Keratinocyte (primary cell): ENCODE data around the gene EEF1G. TPM values are rescaled to one million over a fixed set of nuclear protein-coding genes. Genes with fewer than 3 reads are reported as not detected.

Source experiments
- DNase-seq: peaks from one replicate; pipeline ENCODE4 v3.0.0-alpha.2; 2011; ENCODE audit warnings: low read depth, missing footprints, low spot score
- FAIRE-seq: peaks from 2 replicates; lab custom pipeline; 2011; peaks lifted over from hg19 to GRCh38; lab: Jason Lieb, UNC
- H2AFZ ChIP-seq: 2 replicates; pipeline ENCODE4 v1.6.0; 2012; ENCODE audit warnings: low read length, control low read depth, inconsistent platforms; ENCODE audit not compliant: control insufficient read depth
- H3K27ac ChIP-seq: 2 replicates; pipeline ENCODE4 v1.5.1; 2011; ENCODE audit warnings: low read length; ENCODE audit not compliant: control insufficient read depth, insufficient read depth
- H3K27me3 ChIP-seq: 3 replicates; pipeline ENCODE4 v1.6.0; 2011; ENCODE audit warnings: low read length; ENCODE audit not compliant: control insufficient read depth, insufficient read depth; ENCODE audit errors: extremely low read depth
- H3K36me3 ChIP-seq, 2 experiments: 2 replicates in 1 of 2; 3 replicates in 1 of 2; pipeline ENCODE4 v1.5.1; 2011; ENCODE audit warnings: low read length in 2 of 2, mild to moderate bottlenecking in 1 of 2; ENCODE audit not compliant: control insufficient read depth in 2 of 2, insufficient read depth in 2 of 2; ENCODE audit errors: extremely low read depth in 1 of 2
- H3K4me1 ChIP-seq: 3 replicates; pipeline ENCODE4 v1.5.1; 2011; ENCODE audit warnings: low read length; ENCODE audit not compliant: control insufficient read depth, insufficient read depth; ENCODE audit errors: extremely low read depth
- H3K4me2 ChIP-seq: 3 replicates; pipeline ENCODE4 v1.6.0; 2011; ENCODE audit warnings: low read depth, low read length; ENCODE audit not compliant: control insufficient read depth, insufficient read depth; ENCODE audit errors: extremely low read depth
- H3K4me3 ChIP-seq, 3 experiments: fragments of 200-600 bp in 1 of 3; sonication (generic) in 1 of 3; 2 replicates in 2 of 3; 3 replicates in 1 of 3; pipeline ENCODE4 v1.5.1; 2011 to 2016; ENCODE audit warnings: low read length in 3 of 3, mild to moderate bottlenecking in 3 of 3, control low read depth in 2 of 3, inconsistent platforms in 1 of 3, low read depth in 1 of 3, mixed read lengths in 1 of 3, mixed run types in 1 of 3, moderate library complexity in 1 of 3; ENCODE audit not compliant: control insufficient read depth in 2 of 3, insufficient read depth in 2 of 3; ENCODE audit errors: extremely low read depth in 1 of 3
- H3K79me2 ChIP-seq: 2 replicates; pipeline ENCODE4 v1.6.0; 2012; ENCODE audit warnings: low read length; ENCODE audit not compliant: control insufficient read depth, insufficient read depth
- H3K9ac ChIP-seq: 3 replicates; pipeline ENCODE4 v1.6.0; 2011; ENCODE audit warnings: low read length; ENCODE audit not compliant: control insufficient read depth, insufficient read depth; ENCODE audit errors: extremely low read depth
- H3K9me1 ChIP-seq: 3 replicates; pipeline ENCODE4 v1.6.0; 2011; ENCODE audit warnings: low read length; ENCODE audit not compliant: control insufficient read depth, insufficient read depth; ENCODE audit errors: extremely low read depth
- H3K9me3 ChIP-seq: 2 replicates; pipeline ENCODE4 v1.5.1; 2012; ENCODE audit warnings: low read depth, low read length; ENCODE audit not compliant: control insufficient read depth
- H4K20me1 ChIP-seq: 3 replicates; pipeline ENCODE4 v1.6.0; 2011; ENCODE audit warnings: low read length; ENCODE audit not compliant: control insufficient read depth, insufficient read depth; ENCODE audit errors: extremely low read depth
- EZH2 ChIP-seq: IDR thresholded peaks from one replicate; pipeline ENCODE4 v1.6.1; 2012; ENCODE audit warnings: inconsistent platforms, mild to moderate bottlenecking, low read length, moderate library complexity
- dilution Hi-C: fragments of 300-500 bp; cut with MboI; formaldehyde crosslinking; loops from one replicate; pipeline ENCODE4 v1.7.0; 2020; ENCODE audit warnings: low sequenced_read_pairs; ENCODE audit not compliant: extremely low pct_ligation_motif_present
- polyA plus RNA-seq, 5 experiments: library from polyadenylated mRNA; depleted of rRNA in 3 of 5; stranded (reverse) in 3 of 5; stranded (forward) in 1 of 5; unstranded in 1 of 5; fragments of >200 nt; gene quantifications; 1 replicate in 1 of 5; 2 replicates in 3 of 5; 3 replicates in 1 of 5; pipeline versions ENCODE4 v1.2.1 to v1.2.3, GENCODE V29; 2011 to 2012; ENCODE audit warnings: missing spikeins in 2 of 5, low read depth in 1 of 5, low replicate concordance in 1 of 5
- TF ChIP-seq, protein P1 (sequence below), 3 experiments: IDR thresholded peaks in 1 of 3; conservative IDR thresholded peaks in 1 of 3; optimal IDR thresholded peaks in 1 of 3; 2 replicates in 2 of 3; 3 replicates in 1 of 3; pipeline versions ENCODE3 to v1.5.1; 2011; ENCODE audit warnings: low read length in 3 of 3, mild to moderate bottlenecking in 3 of 3, moderate library complexity in 2 of 3, control low read depth in 1 of 3, inconsistent platforms in 1 of 3; ENCODE audit not compliant: insufficient read depth in 2 of 3; ENCODE audit errors: extremely low read depth in 1 of 3

The EEF1G gene
- polyA plus RNA-seq, 1 donor (not counting 4 experiments of a cell fraction or from before 2014, with no cell fraction given), result 1,735 TPM

DNA sequence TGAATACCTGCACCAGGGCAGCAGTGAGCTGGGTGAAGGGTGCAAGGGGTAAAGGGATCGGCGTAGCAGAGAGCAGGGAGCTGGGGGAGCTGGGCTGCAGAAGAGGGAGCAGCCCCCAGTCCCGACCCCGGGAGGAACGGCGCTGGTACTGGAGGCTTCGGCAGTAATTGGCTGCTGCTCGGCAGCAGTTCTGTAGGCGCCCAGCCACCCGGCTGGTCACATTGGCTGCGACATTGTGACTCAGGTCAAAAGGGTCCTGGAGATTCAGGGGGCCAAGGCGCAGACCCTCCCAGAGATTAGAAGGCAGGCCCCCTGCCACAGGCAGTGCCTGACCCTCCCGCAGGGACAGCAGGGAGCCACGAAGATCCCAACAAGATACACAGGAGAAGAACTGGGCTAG lies 2.1 kb upstream of the EEF1G start:
- Histone ChIP-seq H3K9me3 (no peaks in the 10 kb centered on the region), H3K79me2 (peaks cover 28% of the 10 kb centered on the region), H3K9me1 (no peaks in the 10 kb centered on the region), H3K4me3 (no peak overlapping the region), H3K27me3 (no peaks in the 10 kb centered on the region), H4K20me1 (peaks cover 9% of the 10 kb centered on the region), H3K4me2 (no peak overlapping the region), H3K36me3 (peaks cover 21 to 41% of the 10 kb centered on the region in 2 experiments), H2AFZ (no peak overlapping the region), H3K9ac (no peak overlapping the region), H3K4me1 (peaks cover 25% of the 10 kb centered on the region), H3K27ac (no peak overlapping the region)
- TF ChIP-seq, protein P1, sequence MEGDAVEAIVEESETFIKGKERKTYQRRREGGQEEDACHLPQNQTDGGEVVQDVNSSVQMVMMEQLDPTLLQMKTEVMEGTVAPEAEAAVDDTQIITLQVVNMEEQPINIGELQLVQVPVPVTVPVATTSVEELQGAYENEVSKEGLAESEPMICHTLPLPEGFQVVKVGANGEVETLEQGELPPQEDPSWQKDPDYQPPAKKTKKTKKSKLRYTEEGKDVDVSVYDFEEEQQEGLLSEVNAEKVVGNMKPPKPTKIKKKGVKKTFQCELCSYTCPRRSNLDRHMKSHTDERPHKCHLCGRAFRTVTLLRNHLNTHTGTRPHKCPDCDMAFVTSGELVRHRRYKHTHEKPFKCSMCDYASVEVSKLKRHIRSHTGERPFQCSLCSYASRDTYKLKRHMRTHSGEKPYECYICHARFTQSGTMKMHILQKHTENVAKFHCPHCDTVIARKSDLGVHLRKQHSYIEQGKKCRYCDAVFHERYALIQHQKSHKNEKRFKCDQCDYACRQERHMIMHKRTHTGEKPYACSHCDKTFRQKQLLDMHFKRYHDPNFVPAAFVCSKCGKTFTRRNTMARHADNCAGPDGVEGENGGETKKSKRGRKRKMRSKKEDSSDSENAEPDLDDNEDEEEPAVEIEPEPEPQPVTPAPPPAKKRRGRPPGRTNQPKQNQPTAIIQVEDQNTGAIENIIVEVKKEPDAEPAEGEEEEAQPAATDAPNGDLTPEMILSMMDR (optimal IDR thresholded peaks at IDR 0.05 in 1 of 3, IDR thresholded peaks at IDR 0.05 in 1 of 3, conservative IDR thresholded peaks at IDR 0.05 in 1 of 3; ENCODE audit: extremely low read depth in 1 of 3, insufficient read depth in 2 of 3, low read length in 3 of 3), result no peak
- no peak for TF ChIP-seq EZH2
- no peak for DNase-seq
- no peak for FAIRE-seq
- dilution Hi-C loops, result no loop called here

DNA sequence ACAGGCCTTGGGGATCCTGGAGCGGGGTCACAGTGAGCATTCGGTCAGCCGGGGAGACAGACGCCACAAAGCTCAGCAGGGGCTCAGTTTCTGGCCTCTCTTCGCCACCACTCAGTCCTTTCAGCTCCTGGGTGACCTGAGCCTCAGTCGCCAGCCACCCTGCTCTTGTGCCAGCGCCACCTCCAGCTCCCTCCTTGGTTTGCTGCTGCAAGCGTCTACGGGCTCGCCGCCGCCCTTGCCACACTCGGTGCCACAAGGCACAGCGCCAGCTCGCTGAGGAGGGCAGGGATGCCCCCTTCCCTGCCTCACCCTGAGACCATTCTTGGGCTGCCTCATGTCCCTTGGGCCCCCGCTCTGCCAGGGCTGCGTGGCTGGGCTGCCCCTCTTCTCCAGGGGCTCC lies 1.5 kb upstream of the EEF1G start:
- no peaks in the 10 kb centered on the region for H3K27me3 ChIP-seq
- H3K9me3 ChIP-seq, result no peaks in the 10 kb centered on the region
- H3K27ac ChIP-seq, result peak overlapping the region; percentile 65
- H3K4me2 ChIP-seq, result peak overlapping the region; percentile 86
- peak overlapping the region in 2 of 3 experiments; percentile 63 to 68 for H3K4me3 ChIP-seq
- dilution Hi-C loops, result no loop called here
- peaks cover 23 to 46% of the 10 kb centered on the region in 2 experiments for H3K36me3 ChIP-seq
- no peak overlapping the region for H2AFZ ChIP-seq
- FAIRE-seq, result no peak
- no peak for DNase-seq
- peaks cover 9% of the 10 kb centered on the region for H4K20me1 ChIP-seq
- H3K79me2 ChIP-seq, result peaks cover 35% of the 10 kb centered on the region
- H3K9me1 ChIP-seq, result no peaks in the 10 kb centered on the region
- peaks cover 25% of the 10 kb centered on the region for H3K4me1 ChIP-seq
- peak overlapping the region; percentile 77 for H3K9ac ChIP-seq
- TF ChIP-seq, protein P1 (optimal IDR thresholded peaks at IDR 0.05 in 1 of 3, IDR thresholded peaks at IDR 0.05 in 1 of 3, conservative IDR thresholded peaks at IDR 0.05 in 1 of 3; ENCODE audit: extremely low read depth in 1 of 3, insufficient read depth in 2 of 3, low read length in 3 of 3), result no peak
- TF ChIP-seq EZH2, result no peak
